Loucy (cell line): ENCODE measurements around the gene PMEPA1.

Source experiments
- H2AFZ ChIP-seq: fragments of 200-600 bp; sonication (generic); 2 replicates; pipeline ENCODE4 v1.6.0; 2016; ENCODE audit warnings: antibody characterized with exemption, mild to moderate bottlenecking, low read length, moderate library complexity
- H3F3A ChIP-seq: fragments of 200-600 bp; 2 replicates; pipeline ENCODE4 v1.6.0; 2016; ENCODE audit warnings: antibody characterized with exemption, low read depth, mild to moderate bottlenecking
- H3K27me3 ChIP-seq: fragments of 200-600 bp; sonication (generic); 2 replicates; pipeline ENCODE4 v1.6.1; 2014; ENCODE audit warnings: low read length, mild to moderate bottlenecking; ENCODE audit not compliant: insufficient read depth, poor library complexity, severe bottlenecking
- H3K36me3 ChIP-seq: fragments of 200-600 bp; sonication (generic); 2 replicates; pipeline ENCODE4 v1.6.1; 2016; ENCODE audit warnings: low read length; ENCODE audit not compliant: insufficient read depth
- H3K4me1 ChIP-seq: fragments of 200-600 bp; sonication (generic); 2 replicates; pipeline ENCODE4 v1.5.1; 2014; ENCODE audit warnings: low read length, mild to moderate bottlenecking; ENCODE audit not compliant: insufficient read depth, poor library complexity, severe bottlenecking
- H3K4me2 ChIP-seq: fragments of 200-600 bp; sonication (generic); 2 replicates; pipeline ENCODE4 v1.6.0; 2014; ENCODE audit warnings: antibody characterized with exemption, low read length, low read depth, mild to moderate bottlenecking; ENCODE audit not compliant: poor library complexity, severe bottlenecking
- H3K4me3 ChIP-seq: fragments of 200-600 bp; sonication (generic); 2 replicates; pipeline ENCODE4 v1.5.1; 2014; ENCODE audit warnings: low read length, mild to moderate bottlenecking, mixed read lengths; ENCODE audit not compliant: poor library complexity, severe bottlenecking
- H3K79me2 ChIP-seq: fragments of 200-600 bp; sonication (generic); 2 replicates; pipeline ENCODE4 v1.6.1; 2014; ENCODE audit warnings: low read length; ENCODE audit not compliant: insufficient read depth
- H3K9ac ChIP-seq: fragments of 200-600 bp; sonication (generic); 2 replicates; pipeline ENCODE4 v1.6.0; 2014; ENCODE audit warnings: mild to moderate bottlenecking, low read depth, low read length, moderate library complexity; ENCODE audit not compliant: poor library complexity, severe bottlenecking
- H3K9me2 ChIP-seq: fragments of 200-600 bp; sonication (generic); replicated peaks from 2 replicates; pipeline ENCODE4 v1.6.1; 2016; ENCODE audit warnings: low read depth, low read length, mixed read lengths
- H3K9me3 ChIP-seq: fragments of 200-600 bp; sonication (generic); 2 replicates; pipeline ENCODE4 v1.6.1; 2014; ENCODE audit warnings: mild to moderate bottlenecking, antibody characterized with exemption, low read length, low read depth; ENCODE audit not compliant: insufficient read depth
- H4K20me1 ChIP-seq: fragments of 200-600 bp; sonication (generic); 2 replicates; pipeline ENCODE4 v1.6.0; 2014; ENCODE audit warnings: antibody characterized with exemption, low read length, mild to moderate bottlenecking; ENCODE audit not compliant: insufficient read depth, poor library complexity, severe bottlenecking
- EZH2phosphoT487 ChIP-seq: fragments of 200-600 bp; IDR thresholded peaks from 2 replicates; pipeline ENCODE4 v1.6.1; 2018; ENCODE audit warnings: antibody characterized with exemption, mild to moderate bottlenecking, moderate library complexity, borderline replicate concordance
- TF ChIP-seq, protein P1 (sequence below): fragments of 200-600 bp; sonication (generic); conservative IDR thresholded peaks from 2 replicates; pipeline ENCODE4 v1.5.1; 2014; ENCODE audit warnings: mild to moderate bottlenecking, antibody characterized with exemption, low read length

The PMEPA1 gene

DNA sequence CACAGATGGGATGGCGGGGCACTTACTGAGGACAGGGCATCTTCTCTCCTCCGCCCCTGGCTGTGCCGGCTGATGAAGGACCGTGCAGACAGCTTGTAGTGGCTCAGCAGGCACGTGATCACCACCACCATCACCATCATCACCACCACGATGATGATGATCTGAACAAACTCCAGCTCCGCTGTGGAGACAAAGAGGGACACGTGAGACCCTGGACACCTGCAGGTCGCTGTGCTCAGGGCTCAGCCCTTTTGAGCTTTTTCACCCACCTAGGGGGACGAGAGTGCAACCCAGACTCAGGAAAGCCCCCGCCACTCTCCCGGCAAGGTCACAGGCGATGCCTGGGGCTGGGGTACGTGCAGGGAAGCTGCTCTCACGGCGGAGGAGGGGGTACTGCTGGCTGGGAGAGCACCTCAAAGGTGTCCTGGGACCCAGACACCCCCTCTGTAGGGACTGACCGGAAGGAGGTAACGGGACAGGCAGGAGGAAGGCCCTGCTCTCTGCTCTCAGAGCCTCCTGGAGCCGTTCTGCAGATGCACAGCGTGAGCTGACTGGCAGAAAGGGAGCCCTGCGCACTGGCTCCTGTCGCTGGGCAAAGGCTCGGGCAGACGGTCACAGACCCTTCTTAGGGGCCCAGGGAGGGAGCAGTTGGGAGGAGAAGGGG lies 50.2 kb downstream of the PMEPA1 start:
- Histone ChIP-seq H3K9me3 (no peaks in the 10 kb centered on the region), H3K79me2 (peaks cover 4% of the 10 kb centered on the region; the same call in 1 of the 2 replicates), H3F3A (no peaks in the 10 kb centered on the region), H3K9me2 (no peaks in the 10 kb centered on the region), H2AFZ (no peak overlapping the region), H3K27me3 (no peaks in the 10 kb centered on the region), H3K4me3 (no peak overlapping the region), H3K36me3 (no peaks in the 10 kb centered on the region; the same call in 1 of the 2 replicates), H4K20me1 (no peaks in the 10 kb centered on the region), H3K4me1 (no peaks in the 10 kb centered on the region), H3K9ac (no peak overlapping the region), H3K4me2 (no peak overlapping the region)
- TF ChIP-seq EZH2phosphoT487, result no peak
- TF ChIP-seq, protein P1, sequence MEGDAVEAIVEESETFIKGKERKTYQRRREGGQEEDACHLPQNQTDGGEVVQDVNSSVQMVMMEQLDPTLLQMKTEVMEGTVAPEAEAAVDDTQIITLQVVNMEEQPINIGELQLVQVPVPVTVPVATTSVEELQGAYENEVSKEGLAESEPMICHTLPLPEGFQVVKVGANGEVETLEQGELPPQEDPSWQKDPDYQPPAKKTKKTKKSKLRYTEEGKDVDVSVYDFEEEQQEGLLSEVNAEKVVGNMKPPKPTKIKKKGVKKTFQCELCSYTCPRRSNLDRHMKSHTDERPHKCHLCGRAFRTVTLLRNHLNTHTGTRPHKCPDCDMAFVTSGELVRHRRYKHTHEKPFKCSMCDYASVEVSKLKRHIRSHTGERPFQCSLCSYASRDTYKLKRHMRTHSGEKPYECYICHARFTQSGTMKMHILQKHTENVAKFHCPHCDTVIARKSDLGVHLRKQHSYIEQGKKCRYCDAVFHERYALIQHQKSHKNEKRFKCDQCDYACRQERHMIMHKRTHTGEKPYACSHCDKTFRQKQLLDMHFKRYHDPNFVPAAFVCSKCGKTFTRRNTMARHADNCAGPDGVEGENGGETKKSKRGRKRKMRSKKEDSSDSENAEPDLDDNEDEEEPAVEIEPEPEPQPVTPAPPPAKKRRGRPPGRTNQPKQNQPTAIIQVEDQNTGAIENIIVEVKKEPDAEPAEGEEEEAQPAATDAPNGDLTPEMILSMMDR, result no peak

DNA sequence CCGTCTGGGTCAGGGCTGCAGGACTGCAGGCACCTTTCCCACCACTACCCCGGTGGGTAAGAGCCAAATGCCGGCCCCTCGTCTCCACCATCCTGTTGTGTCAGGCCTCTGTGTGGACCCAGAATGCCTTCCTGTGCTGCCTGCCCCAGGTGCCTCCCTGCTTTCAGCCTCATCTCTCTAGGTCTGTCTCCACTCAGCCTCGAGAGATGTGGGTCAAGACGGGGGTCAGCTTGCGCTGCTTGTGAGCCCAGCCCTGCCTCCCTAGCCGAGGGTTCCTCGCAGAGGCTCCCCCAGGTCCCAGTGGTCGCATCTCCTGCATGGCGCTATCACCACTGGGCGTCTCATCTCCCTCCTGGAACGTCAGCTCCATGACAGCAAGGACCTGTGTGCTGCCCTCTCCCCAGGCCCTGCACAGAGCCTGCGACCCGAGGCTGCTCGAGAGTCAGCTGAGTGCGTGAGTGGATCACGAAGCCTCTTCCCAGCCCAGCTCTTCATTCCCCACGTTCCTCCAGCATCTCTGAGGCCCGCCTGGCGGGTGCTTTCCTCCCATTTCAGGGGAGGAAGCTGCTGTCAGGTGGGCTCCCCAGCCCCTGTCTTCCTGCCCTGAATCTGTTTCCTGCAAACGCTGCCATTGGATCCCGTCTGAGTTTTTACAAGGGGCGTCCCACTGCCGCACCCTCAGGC lies 50.8 kb downstream of the PMEPA1 start:
- Histone ChIP-seq H3K4me3 (no peak overlapping the region), H2AFZ (no peak overlapping the region), H3K4me2 (no peak overlapping the region), H3F3A (no peaks in the 10 kb centered on the region), H3K9me2 (no peaks in the 10 kb centered on the region), H4K20me1 (no peaks in the 10 kb centered on the region), H3K4me1 (no peaks in the 10 kb centered on the region), H3K9me3 (no peaks in the 10 kb centered on the region), H3K79me2 (peaks cover 4% of the 10 kb centered on the region; the same call in 1 of the 2 replicates), H3K27me3 (no peaks in the 10 kb centered on the region), H3K36me3 (no peaks in the 10 kb centered on the region; the same call in 1 of the 2 replicates), H3K9ac (no peak overlapping the region)
- TF ChIP-seq EZH2phosphoT487, result no peak
- TF ChIP-seq, protein P1, result no peak

DNA sequence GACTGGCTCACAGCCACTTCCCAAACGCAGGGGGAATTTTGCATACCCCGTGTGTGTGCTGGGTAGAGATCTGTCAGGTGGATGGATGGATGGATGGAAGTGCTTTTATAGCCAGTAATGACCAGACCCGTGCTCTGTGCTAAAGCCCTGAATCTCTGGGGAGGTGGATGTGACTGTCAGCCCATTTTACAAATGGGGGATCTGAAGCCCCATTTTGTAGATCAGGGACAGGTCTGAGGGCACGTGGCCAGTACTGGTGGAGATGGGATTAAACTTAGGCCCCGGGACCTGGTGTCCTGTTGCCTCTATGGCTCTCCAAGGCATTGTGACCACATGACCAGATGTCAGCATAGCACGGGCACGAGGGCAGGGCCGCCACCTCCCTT lies 51.4 kb downstream of the PMEPA1 start:
- no peak overlapping the region for H2AFZ ChIP-seq
- H4K20me1 ChIP-seq, result no peaks in the 10 kb centered on the region
- no peaks in the 10 kb centered on the region for H3F3A ChIP-seq
- no peak overlapping the region for H3K9ac ChIP-seq
- no peak overlapping the region for H3K4me2 ChIP-seq
- H3K27me3 ChIP-seq, result no peaks in the 10 kb centered on the region
- no peaks in the 10 kb centered on the region for H3K9me2 ChIP-seq
- H3K36me3 ChIP-seq, result no peaks in the 10 kb centered on the region; the same call in 1 of the 2 replicates
- H3K79me2 ChIP-seq, result peaks cover 4% of the 10 kb centered on the region; the same call in 1 of the 2 replicates
- no peaks in the 10 kb centered on the region for H3K4me1 ChIP-seq
- no peak overlapping the region for H3K4me3 ChIP-seq
- no peaks in the 10 kb centered on the region for H3K9me3 ChIP-seq
- TF ChIP-seq, protein P1, result no peak
- TF ChIP-seq EZH2phosphoT487, result no peak
